GM18868 (cell line): ENCODE measurements around the gene RELN.
"Not testable (repeated sequence)": the region's sequence is repeated elsewhere in the genome, so short reads cannot be mapped to it uniquely, and the experiment has no call there.

Experiments
- ATAC-seq: cut with Tn5 transposase; IDR thresholded peaks from one replicate; pipeline ENCODE4 v1.9.1; 2021; ENCODE audit warnings: mild to moderate bottlenecking, moderate library complexity; ENCODE audit not compliant: unreplicated experiment

Gene RELN

GRCh38 chr7:103905997-103906396, 83.5 kb downstream of the RELN start:
- ATAC-seq, result no peak

DNA sequence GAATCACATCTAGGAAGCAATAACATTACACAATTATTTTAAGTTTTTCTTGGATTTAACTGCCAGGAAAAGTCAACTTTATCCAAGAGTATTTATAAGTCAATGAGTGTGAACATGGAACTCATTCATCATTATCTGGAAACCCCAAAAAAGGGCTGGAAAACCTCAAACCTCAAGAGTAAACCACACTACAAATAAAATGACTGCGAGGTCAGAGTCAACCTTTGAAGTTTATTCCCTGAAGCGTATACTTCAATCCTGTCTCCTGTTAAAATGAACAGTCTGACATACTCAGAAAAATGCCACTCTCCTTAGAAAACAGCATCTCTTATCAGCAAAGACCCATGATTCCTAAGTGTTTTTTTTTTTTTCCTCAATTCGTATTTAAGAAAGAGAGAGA, 86.5 kb downstream of the RELN start:
- ATAC-seq, result no peak

DNA sequence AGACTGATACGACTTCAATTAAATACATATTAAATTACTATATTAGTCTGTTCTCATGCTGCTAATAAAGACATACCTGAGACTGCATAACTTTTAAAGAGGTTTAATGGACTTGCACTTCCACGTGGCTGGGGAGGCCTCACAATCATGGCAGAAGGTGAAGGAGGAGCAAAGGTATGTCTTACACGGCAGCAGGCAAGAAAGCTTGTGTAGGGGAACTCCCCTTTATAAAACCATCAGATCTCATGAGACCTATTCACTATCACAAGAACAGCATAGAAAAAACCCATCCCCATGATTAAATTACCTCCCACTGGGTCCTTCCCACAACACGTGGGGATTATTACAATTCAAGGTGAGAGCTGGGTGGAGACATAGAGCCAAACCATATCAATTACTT, 92.6 kb downstream of the RELN start:
- not testable (repeated sequence) for ATAC-seq

DNA sequence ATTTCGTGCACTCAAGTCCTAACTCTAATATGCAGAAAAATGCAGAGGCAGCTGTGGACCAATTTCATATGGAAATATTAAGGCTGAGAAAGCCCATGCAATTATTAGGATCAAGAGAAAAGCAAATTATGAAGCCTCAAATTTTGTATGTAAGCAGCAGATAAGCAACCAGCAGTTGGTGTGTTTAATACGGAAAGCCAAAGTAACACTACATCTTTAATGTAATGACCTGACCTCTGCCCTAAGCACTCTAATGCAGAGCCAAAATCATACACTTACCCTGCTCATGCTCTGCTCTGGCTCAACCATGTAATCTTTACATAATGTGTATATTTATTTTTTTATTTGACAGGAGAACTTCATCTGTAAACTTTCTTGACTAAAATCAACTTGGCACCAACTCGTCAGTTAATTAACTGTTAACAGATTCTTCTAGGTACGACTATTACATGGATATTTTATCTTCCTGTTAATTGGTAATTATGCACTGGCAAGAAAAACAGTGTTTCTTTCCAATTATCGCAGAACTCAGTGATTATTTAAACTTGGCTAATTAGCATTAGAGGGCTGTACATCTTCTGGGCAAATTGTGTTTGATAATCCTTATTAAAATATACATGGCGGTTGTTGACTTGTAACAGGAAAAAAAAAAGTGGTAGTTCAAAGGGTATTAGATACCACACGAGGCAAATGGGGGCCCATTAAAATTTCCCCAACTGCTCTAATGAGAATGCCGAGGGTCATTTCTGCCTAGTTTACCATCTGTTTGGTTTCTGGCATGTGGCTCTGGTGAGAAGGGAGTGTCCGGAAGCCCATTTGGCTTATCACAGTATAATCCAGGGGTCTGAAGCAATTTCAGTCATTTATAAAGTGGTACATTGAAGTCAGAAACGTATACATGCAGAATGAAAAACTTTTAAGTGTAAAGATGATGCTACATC, 94.5 kb downstream of the RELN start:
- ATAC-seq, result no peak

DNA sequence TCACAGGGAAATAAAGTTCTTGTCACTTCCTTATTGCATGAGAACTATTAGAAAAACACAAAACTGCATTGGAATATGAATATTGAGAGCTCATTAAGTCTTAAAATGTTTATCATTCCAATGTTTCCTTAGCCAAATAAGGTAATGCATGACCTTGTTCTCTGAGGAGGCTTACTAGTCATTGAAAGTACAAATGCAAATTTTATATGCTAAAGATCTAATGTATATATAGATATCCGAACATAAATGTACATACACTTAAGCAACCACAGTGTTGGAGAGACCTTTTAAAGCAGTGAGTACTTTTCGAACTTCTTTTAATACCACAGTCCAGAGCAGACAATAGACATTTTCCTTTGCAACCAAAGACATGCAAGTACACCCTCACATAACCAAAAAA, 96.1 kb downstream of the RELN start:
- ATAC-seq, result no peak

DNA sequence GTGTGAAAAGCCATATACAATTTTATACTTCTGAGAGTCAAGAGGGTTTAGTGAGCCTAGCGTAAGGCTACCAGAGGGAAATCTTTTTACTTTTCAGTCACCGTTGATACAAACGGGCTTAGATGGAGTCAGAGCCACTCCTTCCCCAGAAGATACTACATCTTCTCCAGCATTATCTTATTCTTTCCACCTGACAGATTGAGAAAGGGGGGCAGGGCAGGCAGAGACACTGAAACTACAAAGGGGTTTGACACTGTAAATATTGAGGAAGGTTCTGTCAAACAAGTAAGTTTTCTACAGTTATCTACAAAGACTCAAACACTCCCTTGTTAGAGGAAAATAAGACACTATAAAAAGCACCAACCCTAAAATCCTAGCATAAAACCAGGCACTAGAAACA, 100.0 kb downstream of the RELN start:
- no peak for ATAC-seq

- ATAC-seq, result no peak
These were observed 100.8 kb downstream of the RELN start for GRCh38 chr7:103888603-103889153.

DNA sequence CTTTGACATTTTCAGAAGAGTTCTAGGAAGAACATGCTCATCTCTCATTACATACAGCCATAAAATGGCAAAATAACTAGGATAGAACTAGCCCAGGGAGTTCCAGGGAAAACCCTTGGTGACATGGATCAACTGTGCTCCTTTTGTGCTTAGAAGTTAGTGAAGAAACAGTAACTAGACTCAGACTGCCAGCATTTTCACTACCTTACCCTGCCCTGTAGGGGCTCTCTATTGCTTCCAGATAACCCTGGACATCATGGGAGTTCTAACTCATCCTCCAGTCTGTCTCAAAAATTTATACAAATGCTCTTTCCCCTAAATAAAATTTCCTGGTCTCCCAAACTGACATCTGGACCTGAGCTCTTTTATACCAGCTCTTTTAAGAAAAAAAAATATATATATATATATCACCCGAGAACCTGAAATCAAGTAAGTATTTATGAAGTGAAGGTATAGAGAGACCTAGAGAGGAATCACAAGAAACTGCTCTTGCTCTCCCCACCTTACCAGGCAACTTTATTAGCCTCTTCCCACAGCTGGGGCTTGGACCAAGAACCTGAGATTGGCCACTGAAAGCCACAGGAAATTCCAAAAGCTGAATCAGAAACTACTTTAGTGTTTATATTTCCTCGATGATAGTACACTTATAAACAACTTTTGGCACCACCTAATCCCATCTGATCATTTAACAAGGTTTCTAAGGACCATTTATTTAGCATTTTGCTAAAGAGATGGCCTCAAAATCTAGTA, 101.4 kb downstream of the RELN start:
- no peak for ATAC-seq

DNA sequence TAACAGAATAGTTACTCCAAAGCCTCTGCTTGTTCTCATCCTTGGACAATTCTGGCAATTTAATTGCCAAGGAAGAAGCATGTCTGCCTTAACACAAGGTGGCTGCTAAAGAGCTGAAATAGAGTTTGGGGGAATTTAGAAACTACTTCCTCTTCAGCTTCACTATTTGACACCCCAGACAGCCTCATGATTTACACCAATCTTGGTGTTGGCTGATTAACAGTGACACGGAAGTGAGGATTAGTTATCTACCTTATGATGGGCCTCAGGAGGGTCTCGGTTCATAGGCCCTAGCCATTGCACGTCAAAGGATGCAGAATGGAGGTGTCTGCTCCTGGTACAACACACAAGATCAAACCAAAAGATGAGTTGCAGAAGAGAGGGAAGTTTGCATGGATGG, 102.4 kb downstream of the RELN start:
- no peak for ATAC-seq

- ATAC-seq, result no peak
These were observed 109.4 kb downstream of the RELN start for GRCh38 chr7:103879928-103880600.

GRCh38 chr7:103879411-103879810, 110.0 kb downstream of the RELN start:
- ATAC-seq, result no peak

GRCh38 chr7:103877565-103877964, 111.9 kb downstream of the RELN start:
- no peak for ATAC-seq

DNA sequence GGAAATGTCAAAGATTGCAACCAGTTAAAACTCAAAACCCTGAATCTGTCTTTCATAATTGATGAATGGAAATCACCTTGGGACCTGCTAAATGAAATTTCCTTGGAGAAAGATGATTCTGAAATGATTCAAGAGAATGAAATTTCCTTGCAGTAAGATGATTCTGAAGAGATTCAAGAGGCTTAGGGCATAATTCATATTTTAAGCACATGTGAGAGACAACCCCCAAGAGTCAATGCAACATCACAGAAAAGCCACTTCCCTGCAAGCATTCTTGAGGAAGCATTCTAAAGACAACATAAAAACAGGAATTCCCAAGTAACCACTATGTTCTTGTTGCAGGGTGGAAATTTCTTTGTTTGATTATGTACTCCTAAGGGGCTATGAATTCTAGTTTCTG, 113.7 kb downstream of the RELN start:
- ATAC-seq, result no peak

- no peak for ATAC-seq
These were observed 118.0 kb downstream of the RELN start for GRCh38 chr7:103871473-103871872.

GRCh38 chr7:103870664-103871063, 118.8 kb downstream of the RELN start:
- ATAC-seq, result no peak

- ATAC-seq, result no peak
These were observed 121.6 kb downstream of the RELN start for GRCh38 chr7:103867874-103868273.

- ATAC-seq, result no peak
These were observed 122.5 kb downstream of the RELN start for GRCh38 chr7:103866919-103867318.

GRCh38 chr7:103865442-103865841, 124.0 kb downstream of the RELN start:
- ATAC-seq, result no peak

DNA sequence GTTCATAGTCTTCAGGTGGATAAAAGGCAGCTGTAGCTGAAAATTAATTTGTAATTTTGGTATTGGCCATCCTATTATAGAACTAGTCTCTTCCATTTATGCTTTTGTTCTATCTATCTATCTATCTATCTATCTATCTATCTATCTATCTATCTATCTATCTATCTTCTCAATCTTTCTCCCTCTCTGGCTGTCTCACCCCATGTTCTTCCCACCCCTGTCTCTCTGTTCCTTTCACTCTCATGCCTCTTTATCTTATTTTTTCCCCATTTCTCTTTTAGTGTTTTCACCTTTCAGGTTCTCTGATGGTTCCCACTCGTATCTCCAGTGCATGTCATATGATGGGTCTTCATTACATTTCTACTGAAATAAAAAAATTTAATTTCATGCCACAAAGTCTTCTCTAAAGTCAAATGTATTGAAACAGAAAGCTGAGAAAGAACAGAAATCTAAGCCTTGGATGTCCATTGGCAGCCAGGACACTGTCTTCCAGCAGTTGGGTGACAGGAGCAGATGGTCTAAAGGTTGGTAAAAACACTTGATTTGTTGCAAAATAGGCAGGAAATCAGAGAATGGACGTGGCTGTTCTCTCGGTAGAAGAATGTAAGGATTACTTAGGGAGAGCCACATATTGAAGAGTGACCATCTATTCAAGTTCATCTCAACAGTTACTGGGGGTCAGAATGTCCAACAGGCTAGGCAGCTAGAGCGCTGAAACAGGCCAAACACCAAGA, 127.0 kb downstream of the RELN start:
- ATAC-seq, result no peak

DNA sequence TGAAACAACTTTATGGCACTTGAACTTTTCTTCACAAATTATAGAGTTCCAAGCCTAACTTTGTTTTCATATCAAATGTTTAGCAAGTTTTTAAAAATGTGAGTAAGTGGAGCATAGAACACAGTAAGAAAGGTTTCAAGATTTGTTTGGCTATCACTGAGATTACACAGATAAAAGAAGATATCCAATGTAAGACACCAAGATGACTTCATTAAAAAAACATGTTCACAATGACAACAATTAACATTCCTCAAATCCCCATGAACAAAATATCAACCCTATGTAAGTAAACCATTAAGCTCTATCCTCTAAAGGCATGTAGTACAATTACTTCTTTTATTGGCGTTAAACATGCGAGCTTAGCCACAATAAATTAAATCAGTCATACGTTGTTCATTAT, 129.7 kb downstream of the RELN start:
- no peak for ATAC-seq

DNA sequence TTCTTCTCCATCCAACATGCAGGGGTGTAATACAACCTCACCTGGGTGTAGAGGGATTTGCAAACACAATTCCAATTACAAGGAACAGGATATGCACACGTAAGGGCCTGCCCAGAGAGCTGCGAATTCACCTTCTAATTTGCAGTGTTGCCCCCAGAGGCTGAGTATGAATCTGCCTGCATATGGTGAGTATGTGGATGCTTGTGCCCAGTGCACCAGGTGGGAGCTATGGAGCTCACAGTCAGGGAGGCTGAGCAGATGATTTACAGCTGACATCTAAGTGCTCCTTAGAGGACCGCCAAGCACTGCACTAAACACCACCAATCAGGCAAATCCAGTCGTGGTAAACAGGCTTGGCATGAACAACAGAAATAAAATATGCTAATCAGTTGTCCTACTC, 132.0 kb downstream of the RELN start:
- no peak for ATAC-seq
